HG02571 (cell line): ENCODE data around the gene RHPN2.

ENCODE experiments used
- ATAC-seq: cut with Tn5 transposase; IDR thresholded peaks from one replicate; pipeline ENCODE4 v1.9.1; 2021; ENCODE audit warnings: mild to moderate bottlenecking, moderate library complexity; ENCODE audit not compliant: unreplicated experiment

The RHPN2 gene

GRCh38 chr19:33064792-33065550 lies at the start of gene RHPN2:
RHPN2 (minus strand) TSS chr19:33064888; CDS start chr19:33064852, 36 bp downstream.
- ATAC-seq, result peak; percentile 69

- no peak for ATAC-seq
Observed at GRCh38 chr19:33114312-33114711, 49.6 kb upstream of the RHPN2 start.

DNA sequence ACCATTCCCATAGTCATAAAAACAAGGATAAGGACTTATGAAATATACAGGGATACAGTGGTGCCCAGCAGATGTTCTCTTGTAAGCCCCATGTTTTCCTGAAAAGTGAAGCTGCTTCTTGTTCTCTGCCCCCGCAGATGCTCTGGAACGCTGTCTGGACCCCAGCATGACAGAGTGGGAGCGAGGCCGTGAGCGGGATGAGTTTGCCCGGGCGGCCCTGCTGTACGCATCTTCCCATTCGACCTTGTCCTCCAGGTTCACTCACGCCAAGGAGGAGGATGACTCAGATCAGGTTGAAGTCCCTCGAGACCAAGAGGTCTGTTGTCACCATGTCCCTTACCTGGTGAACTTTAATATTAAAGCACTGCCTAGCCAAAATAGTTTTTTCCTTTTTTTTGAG lies 46.9 kb upstream of the RHPN2 start:
- ATAC-seq, result no peak

DNA sequence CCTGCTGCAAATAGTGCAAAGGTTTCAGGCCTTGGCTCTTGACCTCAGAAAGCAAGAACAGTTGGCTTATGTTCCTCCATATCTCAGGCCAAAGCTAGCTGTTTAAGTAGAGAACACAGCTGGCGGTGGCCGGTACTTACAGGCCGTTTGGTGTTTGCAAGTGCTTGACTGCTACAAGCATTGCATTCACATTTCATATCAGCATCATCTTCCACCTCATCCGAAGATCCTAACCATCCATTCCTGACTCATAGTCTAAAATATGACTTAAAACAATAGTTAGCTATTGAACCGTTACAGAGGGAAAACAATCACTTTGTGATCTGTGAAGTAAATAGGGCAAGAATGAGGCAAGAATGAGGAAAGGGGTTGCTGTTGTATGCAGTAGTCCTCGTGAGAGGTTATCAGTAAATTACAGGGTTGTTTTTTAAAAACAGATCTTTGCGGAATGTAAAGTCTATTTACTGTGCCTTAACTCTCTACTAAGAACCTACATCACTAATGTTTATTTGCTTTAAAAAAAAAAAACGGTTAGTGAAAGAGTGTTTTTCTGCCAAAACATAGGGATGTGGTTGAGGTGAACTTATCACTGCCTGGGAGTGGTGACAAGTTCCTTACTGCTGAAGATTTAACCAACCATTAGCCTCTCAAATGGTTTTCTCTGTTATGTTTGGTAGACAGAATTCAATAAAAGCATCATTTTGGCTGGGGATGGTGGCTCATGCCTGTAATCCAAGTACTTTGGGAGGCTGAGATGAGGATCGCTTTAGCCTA lies 45.6 kb upstream of the RHPN2 start:
- ATAC-seq, result no peak

GRCh38 chr19:33108161-33108560 lies 43.5 kb upstream of the RHPN2 start:
- ATAC-seq, result no peak

GRCh38 chr19:33102893-33103292 lies 38.2 kb upstream of the RHPN2 start:
- ATAC-seq, result no peak

DNA sequence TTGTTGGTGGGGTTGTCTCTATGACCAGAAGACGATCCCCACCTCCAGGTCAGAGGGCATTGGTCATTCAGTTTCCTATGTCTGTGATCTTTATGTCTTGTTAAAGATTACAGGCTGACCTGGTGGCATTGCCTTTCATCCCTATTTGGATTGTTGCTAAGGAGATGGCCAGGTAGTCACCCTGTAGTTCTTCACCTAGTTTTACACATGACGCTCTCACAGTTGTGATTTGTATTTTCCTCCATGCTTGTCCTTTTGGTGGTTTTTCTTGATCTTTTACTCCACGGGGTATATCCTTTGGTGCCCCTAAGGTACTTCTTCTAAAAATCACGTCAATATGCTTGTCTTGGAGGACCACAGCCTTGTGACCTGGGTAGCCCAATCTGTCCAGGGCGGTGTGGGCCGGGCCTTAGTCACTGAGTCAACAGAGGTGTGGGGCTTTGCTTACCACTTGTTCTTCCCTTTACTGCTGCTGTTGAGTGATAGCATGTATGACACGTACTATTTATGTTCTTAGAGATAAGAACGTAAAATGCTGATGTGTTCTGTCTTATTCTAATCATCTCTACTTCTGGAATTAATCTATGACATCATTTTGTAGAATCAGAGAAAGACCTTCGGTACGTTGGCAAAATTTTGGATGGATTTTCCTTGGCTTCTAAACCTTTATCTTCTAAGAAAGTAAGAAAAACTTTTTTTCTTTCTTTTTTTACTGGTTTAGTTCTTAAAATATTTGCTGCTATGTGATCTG lies 36.4 kb upstream of the RHPN2 start:
- ATAC-seq, result no peak

DNA sequence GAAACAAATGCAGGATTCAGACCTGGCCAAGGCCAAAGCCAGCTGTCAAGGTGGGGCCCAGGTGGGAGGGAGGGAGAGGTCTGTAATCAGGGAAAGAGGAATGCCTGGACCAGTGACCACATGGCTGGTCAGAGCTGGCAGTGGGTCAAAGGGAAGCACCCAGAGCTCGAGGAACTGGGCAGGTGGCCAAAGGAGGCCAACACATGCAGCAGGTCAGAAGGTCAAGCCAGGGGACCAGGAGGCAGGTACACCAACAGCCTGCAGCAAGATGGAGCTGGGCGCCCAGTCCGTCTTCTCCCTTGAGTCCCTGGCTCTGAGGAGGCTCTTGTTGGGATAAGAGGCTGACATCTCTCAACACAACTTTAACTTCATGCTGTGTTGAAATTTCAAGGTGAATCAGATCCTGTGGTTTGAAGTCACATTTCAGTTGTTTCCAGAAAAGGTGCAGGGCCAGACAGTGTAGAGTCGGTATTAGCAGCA lies 33.4 kb upstream of the RHPN2 start:
- ATAC-seq, result no peak

DNA sequence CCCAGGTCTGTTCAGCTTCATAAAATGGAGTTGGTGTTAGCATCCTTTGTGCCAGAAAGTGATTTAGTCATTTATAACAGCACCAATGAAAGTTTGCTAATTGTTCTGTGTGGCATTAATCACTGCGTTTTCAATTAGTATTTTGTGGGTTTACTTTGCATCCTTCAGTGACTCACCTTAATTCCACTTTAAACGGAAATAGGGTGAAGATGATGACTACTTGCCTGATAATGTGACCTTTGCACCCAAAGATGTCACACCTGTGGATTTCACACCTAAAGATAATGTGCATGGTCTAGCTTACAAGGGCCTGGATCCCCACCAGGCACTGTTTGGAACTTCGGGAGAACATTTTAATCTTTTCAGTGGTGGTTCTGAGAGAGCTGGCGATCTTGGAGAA lies 31.3 kb upstream of the RHPN2 start:
- ATAC-seq, result no peak

GRCh38 chr19:33094436-33095067 lies 29.9 kb upstream of the RHPN2 start:
- ATAC-seq, result no peak

GRCh38 chr19:33093420-33094210 lies 28.9 kb upstream of the RHPN2 start:
- ATAC-seq, result no peak

DNA sequence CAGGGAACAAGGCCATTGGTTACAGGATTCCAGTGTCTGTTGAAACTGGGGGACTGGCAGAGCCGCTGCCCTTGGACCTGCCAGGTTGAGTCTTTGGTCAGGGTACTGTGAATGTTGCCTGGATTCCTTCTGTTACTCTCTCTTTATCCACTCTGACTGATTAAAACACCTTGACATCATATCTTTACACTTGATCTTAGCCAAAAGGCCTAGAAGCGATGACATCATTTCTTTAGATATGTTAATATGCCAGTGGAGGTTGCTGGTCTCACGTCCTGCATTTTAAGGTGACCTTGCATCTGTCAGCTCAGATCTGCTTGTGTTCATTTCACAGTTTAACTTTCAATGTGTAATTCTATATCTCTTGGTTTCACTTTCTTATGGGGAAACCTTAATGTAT lies 25.5 kb upstream of the RHPN2 start:
- no peak for ATAC-seq

- ATAC-seq, result no peak
Observed at GRCh38 chr19:33089010-33089409, 24.3 kb upstream of the RHPN2 start.

GRCh38 chr19:33086955-33087354 lies 22.3 kb upstream of the RHPN2 start:
- no peak for ATAC-seq

GRCh38 chr19:33085570-33086128 lies 21.0 kb upstream of the RHPN2 start:
- no peak for ATAC-seq

DNA sequence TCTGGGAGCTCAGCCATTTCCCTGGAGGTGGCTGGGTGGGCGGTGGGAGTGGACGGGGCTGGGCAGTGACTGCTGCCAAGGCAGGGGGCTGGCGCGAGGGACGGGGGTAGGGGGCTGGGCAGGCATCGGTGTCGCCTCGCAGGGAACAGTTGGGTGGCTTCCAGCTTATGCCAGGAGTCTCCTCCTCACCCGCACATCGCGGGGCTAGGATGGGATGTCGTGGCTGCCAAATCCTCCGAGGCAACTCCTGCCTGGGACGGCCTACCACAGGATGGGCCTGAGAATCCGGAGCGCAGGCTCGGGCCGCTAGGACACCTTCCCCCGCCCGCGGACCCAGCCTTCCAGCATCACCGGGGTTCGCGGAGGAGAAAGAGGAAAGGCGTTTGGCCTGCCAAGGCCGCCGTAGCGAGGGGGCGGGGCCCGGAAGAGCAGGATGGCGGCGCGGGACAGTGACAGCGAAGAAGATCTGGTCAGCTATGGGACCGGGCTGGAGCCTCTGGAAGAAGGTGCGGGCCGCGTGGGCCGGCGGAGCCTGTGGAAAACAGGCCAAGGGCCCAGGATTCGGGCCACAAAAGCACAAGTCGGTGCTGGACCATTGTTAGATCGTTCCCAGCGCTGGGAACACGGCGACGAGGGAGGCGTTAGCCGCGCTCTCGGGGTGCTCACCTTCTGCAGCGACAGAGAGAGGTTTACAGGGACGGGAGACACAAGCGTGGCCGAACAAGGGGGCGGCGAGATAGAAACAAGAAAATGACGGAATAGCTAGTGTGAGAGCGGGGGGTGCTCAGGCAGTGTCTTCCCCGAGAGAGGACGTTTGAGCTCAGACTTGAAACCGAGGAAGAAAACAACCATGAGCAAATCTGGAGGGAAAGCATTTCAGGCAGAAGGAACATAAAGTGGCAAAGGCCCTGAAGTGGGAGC lies 16.3 kb upstream of the RHPN2 start, which contains the start of gene GPATCH1:
GPATCH1 (plus strand) TSS at position 421 of the 921 bp plus-strand sequence; CDS start at position 434, 13 bp downstream.
- peak; percentile 83 for ATAC-seq

- ATAC-seq, result no peak
Observed at GRCh38 chr19:33075519-33075918, 10.8 kb upstream of the RHPN2 start.

DNA sequence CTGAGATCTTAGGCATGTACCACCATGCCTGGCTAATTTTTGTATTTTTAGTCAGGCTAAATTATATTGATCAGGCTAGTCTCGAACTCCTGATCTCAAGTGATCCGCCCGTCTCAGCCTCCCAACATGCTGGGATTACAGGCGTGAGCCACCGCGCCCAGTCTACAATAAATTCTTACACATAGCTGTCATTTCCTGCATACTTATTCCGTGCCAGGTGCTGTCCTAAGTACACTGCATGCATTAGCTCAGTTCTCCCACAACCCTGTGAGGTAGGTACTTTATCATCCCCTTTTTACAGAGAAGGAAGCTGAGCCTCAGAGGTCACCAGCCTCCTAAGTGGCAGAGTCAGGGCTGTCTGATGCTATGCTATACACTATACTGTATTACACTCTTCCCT lies 7.2 kb upstream of the RHPN2 start:
- no peak for ATAC-seq

GRCh38 chr19:33067121-33067520 lies 2.4 kb upstream of the RHPN2 start:
- ATAC-seq, result no peak
